ENCODE results near the gene ACSS1.

Gene ACSS1

GRCh38 chr20:25030649-25031207 is 27.2 kb downstream of the ACSS1 start:
- no peak for DNase-seq

- no peak for DNase-seq
These were observed 27.8 kb downstream of the ACSS1 start for GRCh38 chr20:25030007-25030648.

- no peak for DNase-seq
These were observed 31.8 kb downstream of the ACSS1 start for GRCh38 chr20:25025986-25026605.

GRCh38 chr20:25025091-25025861 is 32.7 kb downstream of the ACSS1 start:
- DNase-seq, result no peak

- DNase-seq, result no peak
These were observed 33.8 kb downstream of the ACSS1 start for GRCh38 chr20:25024171-25024570.

GRCh38 chr20:25023356-25023755 is 34.6 kb downstream of the ACSS1 start:
- no peak for DNase-seq

GRCh38 chr20:25022680-25023079 is 35.3 kb downstream of the ACSS1 start:
- DNase-seq, result no peak

GRCh38 chr20:25021336-25021735 is 36.6 kb downstream of the ACSS1 start:
- DNase-seq, result no peak

- no peak for DNase-seq
These were observed 37.0 kb downstream of the ACSS1 start for GRCh38 chr20:25020901-25021301.

GRCh38 chr20:25020345-25020744 is 37.6 kb downstream of the ACSS1 start:
- no peak for DNase-seq

GRCh38 chr20:25019381-25020155 is 38.4 kb downstream of the ACSS1 start:
- DNase-seq, result no peak

- DNase-seq, result no peak
These were observed 39.1 kb downstream of the ACSS1 start for GRCh38 chr20:25018841-25019240.

GRCh38 chr20:25018425-25018824 is 39.5 kb downstream of the ACSS1 start:
- DNase-seq, result no peak

- DNase-seq, result no peak
These were observed 40.6 kb downstream of the ACSS1 start for GRCh38 chr20:25017257-25017803.

GRCh38 chr20:25016471-25016870 is 41.5 kb downstream of the ACSS1 start:
- no peak for DNase-seq

GRCh38 chr20:25015986-25016385 is 42.0 kb downstream of the ACSS1 start:
- DNase-seq, result no peak

GRCh38 chr20:25014816-25015215 is 43.1 kb downstream of the ACSS1 start:
- no peak for DNase-seq

GRCh38 chr20:25013478-25014380 is 44.2 kb downstream of the ACSS1 start:
- no peak for DNase-seq

- DNase-seq, result no peak
These were observed 45.2 kb downstream of the ACSS1 start for GRCh38 chr20:25012616-25013189.

- no peak for DNase-seq
These were observed 46.1 kb downstream of the ACSS1 start for GRCh38 chr20:25011831-25012241.

- no peak for DNase-seq
These were observed 46.7 kb downstream of the ACSS1 start for GRCh38 chr20:25011261-25011660.
